Measurements from ENCODE around the gene HEBP2. TPM values are rescaled to one million over a fixed set of nuclear protein-coding genes. Genes with fewer than 3 reads are reported as not detected.

Gene HEBP2
- total RNA-seq, 2 experiments from 2014 or later, result 14.0 to 36.2 TPM

- Histone ChIP-seq H3K4me1 (ENCODE audit: insufficient read depth, low read length, poor library complexity, severe bottlenecking) (peaks cover 2% of the 10 kb centered on the region), H3K27ac (ENCODE audit: low read depth, low read length, poor library complexity, severe bottlenecking) (no peak overlapping the region), H2AFZ (ENCODE audit: low read length) (no peak overlapping the region), H3K4me2 (ENCODE audit: low read length) (no peak overlapping the region), H3K4me3 (ENCODE audit: low read depth, low read length, poor library complexity, severe bottlenecking) (no peak overlapping the region), H3K9me2 (ENCODE audit: insufficient read depth, low read length) (no peaks in the 10 kb centered on the region), H3K79me2 (ENCODE audit: insufficient read depth, low read depth, low read length) (no peaks in the 10 kb centered on the region), H3K36me3 (ENCODE audit: insufficient read depth, low read length) (peaks cover 74% of the 10 kb centered on the region), H3K9me3 (ENCODE audit: low read length) (no peaks in the 10 kb centered on the region), H4K20me1 (ENCODE audit: insufficient read depth, low read length) (no peaks in the 10 kb centered on the region)
- intact Hi-C loops (cut with micrococcal nuclease; ENCODE audit: unreplicated experiment), result no loop called here
- DNase-seq (ENCODE audit: low spot score), result no peak
- BruUV-seq (replicated peaks), result no TSS peak
- TF ChIP-seq EZH2phosphoT487 (IDR thresholded peaks at IDR 0.05; ENCODE audit: borderline replicate concordance, low read depth, low read length), result no peak
- TF ChIP-seq, protein P1, sequence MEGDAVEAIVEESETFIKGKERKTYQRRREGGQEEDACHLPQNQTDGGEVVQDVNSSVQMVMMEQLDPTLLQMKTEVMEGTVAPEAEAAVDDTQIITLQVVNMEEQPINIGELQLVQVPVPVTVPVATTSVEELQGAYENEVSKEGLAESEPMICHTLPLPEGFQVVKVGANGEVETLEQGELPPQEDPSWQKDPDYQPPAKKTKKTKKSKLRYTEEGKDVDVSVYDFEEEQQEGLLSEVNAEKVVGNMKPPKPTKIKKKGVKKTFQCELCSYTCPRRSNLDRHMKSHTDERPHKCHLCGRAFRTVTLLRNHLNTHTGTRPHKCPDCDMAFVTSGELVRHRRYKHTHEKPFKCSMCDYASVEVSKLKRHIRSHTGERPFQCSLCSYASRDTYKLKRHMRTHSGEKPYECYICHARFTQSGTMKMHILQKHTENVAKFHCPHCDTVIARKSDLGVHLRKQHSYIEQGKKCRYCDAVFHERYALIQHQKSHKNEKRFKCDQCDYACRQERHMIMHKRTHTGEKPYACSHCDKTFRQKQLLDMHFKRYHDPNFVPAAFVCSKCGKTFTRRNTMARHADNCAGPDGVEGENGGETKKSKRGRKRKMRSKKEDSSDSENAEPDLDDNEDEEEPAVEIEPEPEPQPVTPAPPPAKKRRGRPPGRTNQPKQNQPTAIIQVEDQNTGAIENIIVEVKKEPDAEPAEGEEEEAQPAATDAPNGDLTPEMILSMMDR (conservative IDR thresholded peaks at IDR 0.05; ENCODE audit: low read length), result no peak
- CTCF ChIA-PET (ENCODE audit: unreplicated experiment), result interaction anchor here (0.6 kb wide), 1 partner anchor 8 kb away, joined by 3 read pairs; no protein-coding TSS in a partner anchor
- POLR2A ChIA-PET, result interaction anchor here (0.6 kb wide), 2 partner anchors 37 to 42 kb away, joined by 4 to 5 read pairs; no protein-coding TSS in a partner anchor
Observed at GRCh38 chr6:138410972-138411880, 7.2 kb downstream of the HEBP2 start.

- Histone ChIP-seq H3K27ac (ENCODE audit: low read depth, low read length, poor library complexity, severe bottlenecking) (no peak overlapping the region), H2AFZ (ENCODE audit: low read length) (no peak overlapping the region), H3K4me1 (ENCODE audit: insufficient read depth, low read length, poor library complexity, severe bottlenecking) (no peaks in the 10 kb centered on the region), H3K79me2 (ENCODE audit: insufficient read depth, low read depth, low read length) (no peaks in the 10 kb centered on the region), H3K9me2 (ENCODE audit: insufficient read depth, low read length) (no peaks in the 10 kb centered on the region), H3K4me2 (ENCODE audit: low read length) (no peak overlapping the region), H3K4me3 (ENCODE audit: low read depth, low read length, poor library complexity, severe bottlenecking) (no peak overlapping the region), H3K9me3 (ENCODE audit: low read length) (no peaks in the 10 kb centered on the region), H4K20me1 (ENCODE audit: insufficient read depth, low read length) (no peaks in the 10 kb centered on the region), H3K36me3 (ENCODE audit: insufficient read depth, low read length) (peaks cover 39% of the 10 kb centered on the region)
- DNase-seq (ENCODE audit: low spot score), result no peak
- CTCF ChIA-PET (ENCODE audit: unreplicated experiment), result no interaction called here
- no TSS peak for BruUV-seq (replicated peaks)
- TF ChIP-seq, protein P1 (conservative IDR thresholded peaks at IDR 0.05; ENCODE audit: low read length), result no peak
- no peak for TF ChIP-seq EZH2phosphoT487 (IDR thresholded peaks at IDR 0.05; ENCODE audit: borderline replicate concordance, low read depth, low read length)
- POLR2A ChIA-PET, result no interaction called here
- intact Hi-C loops (cut with micrococcal nuclease; ENCODE audit: unreplicated experiment), result no loop called here
Observed at GRCh38 chr6:138415125-138415524, 11.1 kb downstream of the HEBP2 start.

DNA sequence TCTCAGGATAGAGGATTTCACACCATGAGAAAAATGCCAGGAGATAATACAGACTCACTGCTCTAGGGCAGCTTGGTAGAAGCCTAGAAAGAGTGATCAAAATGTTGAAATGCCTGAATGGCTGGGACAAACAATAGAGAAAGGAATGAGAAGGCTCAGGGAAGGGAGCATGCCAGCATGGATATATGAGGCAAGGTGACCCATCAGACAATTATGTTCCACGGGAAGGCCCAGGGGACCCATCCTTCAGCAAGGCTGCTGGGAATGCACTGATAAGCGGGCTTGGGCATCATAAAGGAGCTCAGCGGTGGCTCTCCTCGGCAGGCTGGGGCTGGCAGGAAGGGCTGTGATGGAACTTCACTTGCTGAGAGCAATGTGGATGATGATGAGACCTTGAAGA is 12.2 kb downstream of the HEBP2 start:
- no peak for DNase-seq (ENCODE audit: low spot score)
- Histone ChIP-seq H3K9me3 (ENCODE audit: low read length) (no peaks in the 10 kb centered on the region), H4K20me1 (ENCODE audit: insufficient read depth, low read length) (no peaks in the 10 kb centered on the region), H3K36me3 (ENCODE audit: insufficient read depth, low read length) (peaks cover 29% of the 10 kb centered on the region), H3K79me2 (ENCODE audit: insufficient read depth, low read depth, low read length) (no peaks in the 10 kb centered on the region), H2AFZ (ENCODE audit: low read length) (no peak overlapping the region), H3K27ac (ENCODE audit: low read depth, low read length, poor library complexity, severe bottlenecking) (no peak overlapping the region), H3K4me3 (ENCODE audit: low read depth, low read length, poor library complexity, severe bottlenecking) (no peak overlapping the region), H3K9me2 (ENCODE audit: insufficient read depth, low read length) (no peaks in the 10 kb centered on the region), H3K4me1 (ENCODE audit: insufficient read depth, low read length, poor library complexity, severe bottlenecking) (no peaks in the 10 kb centered on the region), H3K4me2 (ENCODE audit: low read length) (no peak overlapping the region)
- ChIA-PET CTCF (ENCODE audit: unreplicated experiment) (no interaction called here), POLR2A (no interaction called here)
- intact Hi-C loops (cut with micrococcal nuclease; ENCODE audit: unreplicated experiment), result no loop called here
- no TSS peak for BruUV-seq (replicated peaks)
- TF ChIP-seq, protein P1 (conservative IDR thresholded peaks at IDR 0.05; ENCODE audit: low read length), result no peak
- no peak for TF ChIP-seq EZH2phosphoT487 (IDR thresholded peaks at IDR 0.05; ENCODE audit: borderline replicate concordance, low read depth, low read length)

Measured in OCI-LY7 (cell line).